Measurements from ENCODE around the gene IARS2. TPM values are rescaled to one million over a fixed set of nuclear protein-coding genes. Genes with fewer than 3 reads are reported as not detected.
"Not testable (repeated sequence)": the region's sequence is repeated elsewhere in the genome, so short reads cannot be mapped to it uniquely, and the experiment has no call there.

Gene IARS2
- total and polyA plus RNA-seq, 2 donors (not counting 1 experiment from before 2014, with no cell fraction given), result 8.8 to 35.6 TPM

GRCh38 chr1:220157738-220158137 is 63.8 kb downstream of the IARS2 start:
- Mint-ChIP-seq H3K27me3 (no peaks in the 10 kb centered on the region), H3K4me3 (no peak overlapping the region), H3K4me1 (no peaks in the 10 kb centered on the region), H3K27ac (no peak overlapping the region), H3K9me3 (ENCODE audit: insufficient read depth) (no peaks in the 10 kb centered on the region)
- Histone ChIP-seq H3K27me3 (replicated peaks in 1 of 4; ENCODE audit: control extremely low read depth in 1 of 4, control insufficient read depth in 3 of 4, insufficient read depth in 4 of 4, low read length in 3 of 4) (no peaks in the 10 kb centered on the region), H3K4me1 (ENCODE audit: control insufficient read depth in 2 of 2, insufficient read depth in 2 of 2, low read length in 2 of 2) (no peaks in the 10 kb centered on the region), H4K20me1 (ENCODE audit: control insufficient read depth, insufficient read depth, low read length, poor library complexity, severe bottlenecking) (no peaks in the 10 kb centered on the region), H3K36me3 (replicated peaks in 1 of 2; ENCODE audit: control extremely low read depth in 1 of 2, control insufficient read depth in 1 of 2, extremely low read depth in 1 of 2, insufficient read depth in 2 of 2, low read length in 1 of 2) (peaks cover 22 to 67% of the 10 kb centered on the region in 2 experiments), H3K9me3 (ENCODE audit: control extremely low read depth in 1 of 3, control insufficient read depth in 2 of 3, insufficient read depth in 1 of 3, low read length in 2 of 3) (no peaks in the 10 kb centered on the region), H3K4me2 (replicated peaks; ENCODE audit: low read depth, low read length, poor library complexity, severe bottlenecking) (no peak overlapping the region), H3K27ac (ENCODE audit: low read length in 2 of 2) (no peak overlapping the region), H3K4me3 (ENCODE audit: control extremely low read depth in 1 of 5, extremely low read depth in 1 of 5, insufficient read depth in 1 of 5, low read depth in 2 of 5, low read length in 4 of 5) (no peak overlapping the region), H3K9ac (ENCODE audit: low read length) (no peak overlapping the region), H2AFZ (ENCODE audit: insufficient read depth, low read depth, low read length, poor library complexity, severe bottlenecking) (no peak overlapping the region), H3K79me2 (ENCODE audit: control insufficient read depth, insufficient read depth, low read length) (no peaks in the 10 kb centered on the region)
- TF ChIP-seq EZH2 (IDR thresholded peaks at IDR 0.05; ENCODE audit: borderline replicate concordance, insufficient read depth, low read depth, low read length, poor library complexity, severe bottlenecking), result no peak
- no peak for TF ChIP-seq CTCF (IDR thresholded peaks at IDR 0.05)
- intact Hi-C loops (cut with micrococcal nuclease), result no loop called here
- POLR2A ChIA-PET, result no interaction called here
- no peak for ATAC-seq (ENCODE audit: low read depth)
- no peak for DNase-seq
- WGBS (ENCODE audit: insufficient coverage), result 85% methylated on average over 2 of the region's 2 CpGs
- CTCF ChIA-PET, result interaction anchor here (1.0 kb wide), 1 partner anchor 46 kb away, joined by 3 read pairs; no protein-coding TSS in a partner anchor

- H3K27ac ChIP-seq (ENCODE audit: low read length in 2 of 2); DNase-seq; H3K27ac Mint-ChIP-seq; intact Hi-C loops (cut with micrococcal nuclease); H3K27me3 ChIP-seq (replicated peaks in 1 of 4; ENCODE audit: control extremely low read depth in 1 of 4, control insufficient read depth in 3 of 4, insufficient read depth in 4 of 4, low read length in 3 of 4); H4K20me1 ChIP-seq (ENCODE audit: control insufficient read depth, insufficient read depth, low read length, poor library complexity, severe bottlenecking); H3K4me3 Mint-ChIP-seq; H3K9ac ChIP-seq (ENCODE audit: low read length); H3K9me3 Mint-ChIP-seq (ENCODE audit: insufficient read depth); H3K79me2 ChIP-seq (ENCODE audit: control insufficient read depth, insufficient read depth, low read length); ATAC-seq (ENCODE audit: low read depth); H3K4me1 ChIP-seq (ENCODE audit: control insufficient read depth in 2 of 2, insufficient read depth in 2 of 2, low read length in 2 of 2); H3K27me3 Mint-ChIP-seq; H3K4me1 Mint-ChIP-seq; H3K9me3 ChIP-seq (ENCODE audit: control extremely low read depth in 1 of 3, control insufficient read depth in 2 of 3, insufficient read depth in 1 of 3, low read length in 2 of 3); POLR2A ChIA-PET; H3K4me3 ChIP-seq (ENCODE audit: control extremely low read depth in 1 of 5, extremely low read depth in 1 of 5, insufficient read depth in 1 of 5, low read depth in 2 of 5, low read length in 4 of 5); CTCF ChIA-PET; H2AFZ ChIP-seq (ENCODE audit: insufficient read depth, low read depth, low read length, poor library complexity, severe bottlenecking); H3K4me2 ChIP-seq (replicated peaks; ENCODE audit: low read depth, low read length, poor library complexity, severe bottlenecking): not testable (repeated sequence)
- WGBS (ENCODE audit: insufficient coverage), result 98% methylated on average over 4 of the region's 7 CpGs
- peaks cover 19 to 61% of the 10 kb centered on the region in 2 experiments for H3K36me3 ChIP-seq (replicated peaks in 1 of 2; ENCODE audit: control extremely low read depth in 1 of 2, control insufficient read depth in 1 of 2, extremely low read depth in 1 of 2, insufficient read depth in 2 of 2, low read length in 1 of 2)
Observed at GRCh38 chr1:220158530-220158929, 64.6 kb downstream of the IARS2 start.
